Stimulated activated CD8-positive, alpha-beta memory T cell treated with anti-CD3 and anti-CD28 coated beads, Interleukin-4, amount 100 ng/mL, for 48 hours (primary cell): ENCODE data around the gene TSLP.

ENCODE experiments used
- DNase-seq: peaks from one replicate; pipeline ENCODE4 v3.0.0-alpha.2; 2020

TSLP gene

DNA sequence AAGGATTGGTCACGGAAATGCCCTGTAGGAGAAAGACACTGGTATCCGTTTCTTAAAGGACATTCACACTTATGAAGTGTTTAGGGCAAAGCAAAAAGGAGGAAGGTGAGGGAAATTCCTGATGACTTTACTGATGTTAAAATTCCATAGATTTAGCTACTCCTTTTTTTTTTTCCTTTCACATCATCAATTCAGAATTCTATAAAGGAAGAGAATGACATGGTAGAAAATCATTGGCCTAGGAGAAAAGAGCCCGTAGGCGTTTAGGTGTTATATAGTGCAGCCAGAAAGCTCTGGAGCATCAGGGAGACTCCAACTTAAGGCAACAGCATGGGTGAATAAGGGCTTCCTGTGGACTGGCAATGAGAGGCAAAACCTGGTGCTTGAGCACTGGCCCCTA lies at the start of gene TSLP:
TSLP (plus strand) TSS at position 301 of the 400 bp plus-strand sequence. CDS start 178 bp downstream, outside the sequence.
- DNase-seq = no peak

DNA sequence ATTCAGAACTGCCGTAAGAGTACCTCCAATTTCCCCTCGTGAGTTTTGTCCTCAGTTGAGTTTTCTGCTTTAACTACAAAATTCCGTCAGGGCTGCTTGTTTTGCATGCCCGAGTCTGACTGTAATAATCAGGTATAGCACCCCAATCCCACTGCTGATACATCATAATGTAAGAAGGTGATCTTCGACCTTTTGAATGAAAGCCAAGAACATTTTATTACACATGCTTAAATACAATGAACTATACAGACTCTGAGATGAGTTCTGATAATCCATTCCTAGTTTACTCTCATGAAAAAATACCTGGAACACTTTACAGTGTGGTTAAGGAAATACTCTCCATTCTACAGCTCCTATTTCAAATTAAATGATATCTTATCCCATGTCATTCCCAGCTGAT lies 49.2 kb upstream of the TSLP start:
- no peak for DNase-seq

DNA sequence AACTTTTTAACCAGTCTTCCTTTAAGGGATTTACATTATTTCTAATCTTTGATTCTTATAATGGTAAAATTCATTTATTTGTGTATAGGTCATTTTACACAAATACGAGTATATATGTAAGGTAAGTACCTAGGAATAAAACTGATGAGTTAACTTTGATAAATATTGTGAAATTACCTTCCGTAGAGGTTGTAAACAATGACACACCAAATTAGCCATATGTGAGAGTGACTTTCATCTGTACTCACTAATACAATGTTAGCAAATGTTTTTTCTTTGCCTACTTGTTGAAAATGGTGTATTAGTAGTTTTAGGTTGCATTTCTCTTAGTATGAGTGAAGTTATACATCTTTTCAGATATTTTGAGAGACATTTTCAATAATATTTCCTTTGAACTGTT lies 42.6 kb upstream of the TSLP start:
- DNase-seq = no peak

DNA sequence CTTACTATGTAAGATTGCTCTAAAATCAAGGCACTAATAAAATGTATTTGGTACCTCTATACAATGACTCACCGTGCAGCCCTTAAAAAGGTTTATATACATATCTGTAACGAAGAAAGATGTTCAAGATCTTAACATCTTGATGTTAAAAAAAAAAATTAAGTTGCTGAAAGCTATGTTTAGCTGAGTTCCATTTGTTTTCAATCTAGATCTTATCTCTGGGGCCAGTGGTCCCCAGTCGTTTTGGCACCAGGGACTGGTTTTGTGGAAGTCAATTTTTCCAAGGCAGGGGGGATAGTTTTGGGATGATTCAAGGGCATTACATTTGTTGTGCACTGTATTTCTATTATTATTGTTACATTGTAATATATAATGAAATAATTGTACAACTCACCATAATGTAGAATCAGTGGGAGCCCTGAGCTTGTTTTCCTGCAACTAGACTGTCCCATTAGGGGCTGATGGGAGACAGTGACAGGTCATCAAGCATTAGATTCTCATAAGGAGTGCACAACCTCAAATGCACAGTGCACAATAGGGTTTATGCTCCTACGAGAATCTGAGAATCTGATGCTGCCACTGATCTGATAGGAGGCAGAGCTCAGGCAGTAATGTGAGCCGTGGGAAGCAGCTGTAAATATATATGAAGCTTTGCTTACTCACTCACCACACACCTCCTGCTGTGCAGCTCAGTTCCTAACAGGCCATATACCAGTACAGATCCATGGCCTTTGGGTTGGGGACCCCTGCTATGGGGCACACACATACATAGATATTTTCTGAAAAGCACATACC lies 27.6 kb upstream of the TSLP start:
- no peak for DNase-seq

DNA sequence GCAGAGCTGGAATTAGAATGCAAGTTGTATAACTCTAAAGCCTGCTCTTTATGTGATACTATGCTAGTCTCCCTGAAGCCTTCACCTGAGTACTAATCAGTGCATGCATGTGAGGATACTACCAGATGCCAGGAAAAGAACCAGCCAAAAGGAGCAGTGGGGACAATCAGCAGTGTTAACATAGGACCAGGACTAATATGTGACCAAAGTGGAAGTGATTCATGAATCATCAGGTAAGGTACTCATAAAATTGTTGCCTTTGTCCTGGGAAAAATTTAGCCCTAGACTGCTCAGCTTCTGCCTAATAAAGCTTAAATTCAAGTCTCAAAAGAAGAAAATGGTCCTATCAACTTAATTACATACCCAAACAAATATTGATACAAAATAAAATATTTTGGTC lies 13.4 kb upstream of the TSLP start:
- DNase-seq = no peak

DNA sequence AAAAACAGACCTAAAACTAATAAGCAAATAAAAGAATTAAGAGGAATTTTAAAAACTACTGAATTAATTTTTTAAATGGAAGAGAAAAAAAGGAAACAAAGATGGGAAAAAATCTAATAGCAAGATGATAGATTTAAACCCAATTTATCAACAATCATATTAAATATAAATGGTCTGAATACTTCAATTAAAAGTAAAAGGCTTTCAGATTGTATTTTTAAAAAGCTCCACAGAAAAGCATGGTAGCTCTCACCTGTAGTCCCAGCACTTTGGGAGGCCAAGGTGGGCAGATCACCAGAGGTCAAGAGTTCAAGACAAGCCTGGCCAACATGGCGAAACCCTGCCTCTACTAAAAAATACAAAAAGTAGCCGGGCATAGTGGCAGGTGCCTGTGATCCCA lies 11.3 kb upstream of the TSLP start:
- no peak for DNase-seq

DNA sequence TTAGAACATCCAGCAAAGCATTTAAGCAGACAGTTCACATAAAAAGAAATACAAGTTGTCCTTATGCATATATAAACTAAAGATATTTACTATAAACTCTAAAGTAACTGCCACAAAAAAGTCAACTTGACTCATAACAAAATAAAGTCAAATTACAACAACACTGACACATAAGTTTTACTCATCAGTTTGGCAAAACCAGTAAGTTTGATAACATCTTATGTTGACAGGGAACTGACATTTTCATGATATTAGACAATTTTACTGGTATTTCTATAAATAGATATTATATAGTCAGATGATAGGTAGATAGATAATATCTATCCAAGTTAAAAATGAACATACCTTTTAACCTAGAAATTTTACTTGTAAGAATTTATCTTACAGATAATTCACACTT lies 9.9 kb upstream of the TSLP start:
- DNase-seq = no peak

DNA sequence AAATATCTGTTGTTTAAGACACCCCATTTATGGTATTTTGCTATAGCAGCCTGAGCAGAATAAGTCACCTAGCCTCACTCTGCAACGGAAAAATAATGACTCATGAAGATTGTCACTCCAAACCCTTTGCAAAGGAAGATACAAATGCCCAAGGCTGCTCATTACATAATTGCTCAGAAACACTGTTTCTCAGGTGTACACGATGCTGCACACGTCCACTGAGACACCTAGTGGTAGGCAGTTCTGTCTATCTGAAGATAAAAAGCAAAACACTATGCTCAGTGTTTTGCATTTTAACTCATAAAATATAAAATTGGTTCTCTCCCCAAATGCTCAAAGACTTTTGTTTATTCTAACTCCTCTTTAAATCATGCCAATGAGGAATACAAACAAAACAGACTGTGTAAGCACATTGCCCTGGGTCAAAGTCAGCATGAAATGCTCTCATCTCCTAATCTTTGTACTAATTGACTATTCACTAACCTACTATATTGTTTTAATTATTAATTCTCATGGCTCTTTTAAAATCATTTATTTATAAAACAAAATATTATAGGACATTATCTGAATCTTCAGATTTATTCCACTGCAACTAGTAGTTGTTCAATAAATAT lies 7.7 kb upstream of the TSLP start:
- DNase-seq = no peak

DNA sequence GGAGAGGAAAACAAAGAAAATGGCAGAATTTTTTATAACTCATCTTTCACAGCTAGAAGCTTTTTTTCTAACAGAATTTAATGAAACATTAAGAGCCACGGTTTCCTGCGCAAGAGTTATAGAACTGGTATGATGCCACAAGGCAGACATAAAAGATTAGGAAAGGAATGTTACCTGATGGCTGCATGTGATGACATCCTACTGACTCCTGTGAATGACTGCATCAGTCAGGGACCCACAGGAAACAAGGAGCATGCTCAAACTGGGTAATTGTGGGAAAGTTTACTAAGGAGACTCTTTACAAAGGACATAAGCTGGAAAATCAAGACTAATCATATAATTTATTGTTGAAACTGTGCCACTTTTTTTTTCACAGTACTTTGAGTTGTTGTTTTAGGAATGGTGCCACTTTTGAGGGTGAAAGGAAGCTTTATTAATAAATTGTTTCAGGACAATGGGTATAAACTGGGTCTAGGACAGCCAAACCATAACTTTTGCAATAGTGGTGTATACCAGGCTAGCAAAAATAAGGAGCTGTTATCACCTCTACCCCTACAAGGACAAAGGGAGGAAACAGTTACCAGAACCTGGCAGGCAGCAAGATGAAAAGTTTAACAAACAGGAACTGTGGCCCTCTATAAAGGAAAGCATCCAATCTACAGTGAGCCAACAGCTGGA lies 5.1 kb upstream of the TSLP start:
- no peak for DNase-seq

DNA sequence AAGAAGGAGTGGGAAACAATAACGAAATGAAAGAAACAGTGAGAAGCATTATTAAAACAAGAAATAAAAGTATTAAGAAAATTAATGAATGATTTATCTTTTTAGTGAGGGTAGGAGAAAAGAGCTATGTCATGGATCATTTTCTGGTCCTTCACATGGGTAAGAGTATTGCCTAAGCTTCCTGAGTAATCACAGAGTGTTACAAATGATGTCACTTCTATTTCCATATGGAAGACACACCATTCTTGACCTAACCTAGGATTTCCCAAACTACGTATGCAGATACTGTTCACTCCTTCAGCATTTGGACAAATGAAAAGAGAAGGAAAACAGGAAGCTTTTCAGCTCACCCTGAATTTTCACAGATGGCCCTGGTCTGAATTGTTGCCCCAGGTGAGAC lies 3.3 kb upstream of the TSLP start:
- DNase-seq = no peak

DNA sequence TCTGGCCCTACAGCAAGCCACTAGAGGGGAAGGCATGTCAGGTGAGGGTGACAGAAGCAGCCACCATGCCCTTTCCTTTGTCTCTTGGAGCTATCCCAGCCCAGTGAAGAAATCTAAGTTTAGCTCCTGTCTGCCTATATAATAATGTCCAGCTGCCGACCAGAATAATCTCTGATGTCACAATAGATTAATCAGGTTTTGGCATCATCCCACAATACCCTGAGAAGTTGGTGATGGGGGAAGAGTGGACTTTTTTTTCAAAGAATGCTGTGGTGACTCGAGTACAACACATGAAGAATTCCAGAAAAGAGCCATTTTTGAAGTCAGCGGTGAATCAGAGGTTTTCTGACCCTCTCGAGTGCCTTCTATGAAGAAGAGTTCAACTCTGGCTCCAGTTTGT lies 1.7 kb upstream of the TSLP start:
- DNase-seq = no peak

DNA sequence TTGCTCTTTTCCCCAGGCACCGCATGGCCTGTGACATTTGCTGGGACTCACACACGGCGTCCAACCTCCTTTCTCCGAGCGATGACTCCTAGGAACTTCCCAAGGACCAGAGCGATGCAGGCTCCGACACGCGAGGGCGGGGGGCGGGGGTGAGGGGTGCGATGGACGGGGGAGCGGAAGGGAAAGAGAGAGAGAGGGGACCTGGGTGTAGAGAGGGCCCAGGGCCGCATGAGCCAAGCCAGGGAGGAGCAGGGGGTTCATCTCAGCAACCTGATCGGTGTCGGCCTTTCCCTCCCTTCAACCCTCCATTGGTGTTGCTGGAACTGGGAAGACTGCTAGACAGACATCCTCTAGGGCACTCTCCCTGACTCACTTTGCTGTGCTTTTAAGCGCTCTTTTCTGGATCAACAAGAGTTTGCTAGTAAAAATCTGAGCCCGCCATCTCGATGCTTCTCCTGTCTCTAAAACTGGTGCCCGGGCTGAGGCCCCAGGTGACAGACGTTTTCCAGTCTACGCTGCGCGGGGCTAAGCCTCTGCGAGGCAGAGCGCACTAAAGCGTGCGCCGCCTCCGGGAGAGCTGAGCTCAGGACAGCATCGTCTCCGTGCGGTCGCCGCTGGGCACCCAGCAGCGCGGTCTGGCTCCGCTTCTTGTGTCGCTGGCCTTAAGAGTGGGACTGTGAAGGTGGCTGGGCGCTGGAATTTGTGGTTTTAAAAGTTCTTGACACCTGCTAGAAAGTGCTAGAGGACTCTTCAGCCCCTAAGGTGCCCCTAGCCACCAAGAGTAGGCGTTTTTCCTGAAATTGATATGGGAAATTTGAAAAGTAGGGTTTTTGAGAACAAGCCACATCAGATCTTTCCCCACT lies 1.0 kb upstream of the TSLP start:
- DNase-seq = peak; percentile 63

DNA sequence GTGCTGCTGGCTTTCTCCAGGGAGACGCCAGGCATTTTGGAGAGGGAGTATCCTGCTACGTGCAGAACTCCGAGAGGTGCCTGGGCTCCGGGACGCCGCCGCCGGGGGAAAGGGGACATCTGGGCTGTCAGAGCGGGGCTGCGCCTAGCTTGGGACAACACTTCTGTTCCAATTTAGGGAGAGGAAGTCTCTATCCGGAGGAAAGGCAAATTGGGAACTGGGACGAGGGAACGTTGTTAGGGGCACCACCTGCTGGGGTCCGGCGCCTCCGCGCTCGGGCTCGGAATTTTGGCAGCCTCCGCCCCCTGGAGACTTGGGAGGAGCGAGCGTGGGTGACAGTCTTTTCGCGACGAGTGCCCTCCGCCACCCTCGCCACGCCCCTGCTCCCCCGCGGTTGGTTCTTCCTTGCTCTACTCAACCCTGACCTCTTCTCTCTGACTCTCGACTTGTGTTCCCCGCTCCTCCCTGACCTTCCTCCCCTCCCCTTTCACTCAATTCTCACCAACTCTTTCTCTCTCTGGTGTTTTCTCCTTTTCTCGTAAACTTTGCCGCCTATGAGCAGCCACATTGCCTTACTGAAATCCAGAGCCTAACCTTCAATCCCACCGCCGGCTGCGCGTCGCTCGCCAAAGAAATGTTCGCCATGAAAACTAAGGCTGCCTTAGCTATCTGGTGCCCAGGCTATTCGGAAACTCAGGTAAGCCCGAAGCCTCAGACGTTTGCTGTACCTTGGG lies 1.6 kb downstream of the TSLP start:
- DNase-seq = peak; percentile 81

DNA sequence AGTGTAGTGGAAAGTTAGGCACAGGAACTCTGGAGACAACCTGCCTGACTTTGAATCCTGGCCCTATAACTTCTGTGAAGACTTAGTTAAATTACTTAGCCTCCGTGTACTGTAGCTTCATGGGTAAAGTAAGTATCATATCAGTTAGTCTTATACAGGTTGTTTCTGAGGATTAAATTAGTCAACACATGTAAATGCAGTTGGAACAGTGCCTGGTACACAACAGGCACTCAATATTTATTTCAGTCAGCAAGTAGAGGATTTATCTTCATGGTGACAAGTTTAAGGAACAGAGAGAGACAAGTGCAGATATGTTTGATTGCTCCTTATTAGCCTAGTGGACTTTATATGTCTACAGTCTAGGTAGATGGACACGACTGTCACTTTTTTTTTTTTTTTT lies 2.7 kb downstream of the TSLP start:
- no peak for DNase-seq

DNA sequence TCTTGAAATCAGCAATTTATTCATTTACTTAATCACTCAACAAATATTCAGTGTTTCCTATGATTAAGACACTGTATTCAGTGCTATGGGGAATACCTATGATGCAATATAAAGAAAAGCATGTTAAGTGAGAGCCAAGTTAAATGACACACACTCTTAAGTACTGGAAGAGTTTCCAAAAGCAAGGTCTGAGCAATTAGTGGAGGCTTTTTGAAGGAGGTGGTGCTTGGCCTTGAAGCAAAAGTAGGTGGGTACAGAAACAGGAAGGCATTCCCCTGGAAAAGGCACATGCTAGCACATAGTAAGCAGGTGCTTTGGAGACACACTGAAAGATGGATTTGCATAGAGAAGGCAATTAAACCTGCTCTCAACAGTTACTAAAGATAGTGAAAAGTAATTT lies 4.0 kb downstream of the TSLP start:
- no peak for DNase-seq

DNA sequence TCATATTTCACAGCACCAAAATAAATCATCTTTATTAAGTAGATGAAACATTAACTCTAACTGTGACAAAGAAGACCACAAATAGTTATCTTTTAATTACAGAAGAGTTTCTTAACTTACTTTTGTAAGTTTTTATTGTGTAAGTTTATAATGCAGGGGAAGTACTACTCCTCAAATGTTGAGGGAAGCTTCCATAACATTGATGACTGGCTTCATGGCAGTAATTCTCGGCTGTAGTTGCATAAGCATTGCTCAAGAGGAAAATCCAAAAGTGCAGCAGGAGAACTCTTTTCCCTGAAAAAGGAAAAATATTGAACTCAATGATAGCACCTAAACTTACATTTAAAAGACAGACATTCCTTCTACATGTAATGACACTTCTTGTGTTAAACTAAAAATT lies 4.6 kb downstream of the TSLP start:
- no peak for DNase-seq

DNA sequence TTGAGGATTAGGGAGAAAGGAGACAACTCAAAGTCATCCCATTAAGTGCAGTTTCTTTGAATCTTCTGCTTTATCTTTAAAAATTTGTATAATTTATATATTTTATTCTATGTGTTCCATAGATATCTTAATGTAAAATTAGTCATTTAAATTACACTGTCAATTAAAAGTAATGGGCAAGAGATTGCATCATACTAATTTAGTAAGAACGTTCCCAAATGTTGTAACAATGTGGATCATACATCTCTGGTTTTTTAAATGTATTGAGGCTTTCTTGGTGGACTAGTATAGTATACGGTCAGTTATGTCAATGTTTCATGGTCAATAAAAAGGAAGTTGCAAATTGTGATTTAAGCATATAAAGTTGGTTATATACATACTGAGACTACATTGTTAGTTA lies 6.2 kb downstream of the TSLP start:
- no peak for DNase-seq

DNA sequence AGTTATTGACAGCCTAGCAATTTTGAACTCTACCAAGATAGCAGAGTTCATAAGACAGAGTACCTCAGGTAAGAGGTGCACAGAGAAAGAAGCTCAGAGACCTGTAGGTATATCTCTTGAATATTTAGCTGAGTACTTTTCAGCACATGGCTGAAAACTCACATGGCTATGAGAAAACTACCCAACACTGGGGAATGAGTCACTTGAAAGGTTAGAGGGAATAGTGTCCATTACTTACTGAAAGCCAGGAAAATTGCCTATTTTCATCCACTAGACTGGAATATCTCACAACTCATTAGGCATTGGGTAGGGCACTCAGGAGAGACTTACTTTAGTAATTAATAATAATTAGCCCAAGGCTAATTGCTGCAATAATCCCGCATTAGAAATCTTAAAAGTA lies 8.3 kb downstream of the TSLP start:
- DNase-seq = no peak

DNA sequence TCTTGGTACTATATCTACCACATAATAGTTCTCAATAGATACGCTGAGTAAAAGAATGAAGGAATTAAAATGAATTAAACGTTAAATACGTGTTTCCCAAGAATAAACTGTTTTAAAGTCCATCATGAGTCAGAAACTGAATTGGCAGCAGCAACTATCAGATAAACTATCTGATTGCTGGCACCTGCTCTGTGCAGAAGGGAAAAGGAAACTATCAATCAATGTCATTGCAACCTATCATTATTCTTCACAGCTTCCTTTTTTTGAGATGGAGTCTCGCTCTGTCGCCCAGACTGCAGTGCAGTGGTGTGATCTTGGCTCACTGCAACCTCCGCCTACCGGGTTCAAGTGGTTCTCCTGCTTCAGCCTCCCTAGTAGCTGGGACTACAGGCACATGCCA lies 11.8 kb downstream of the TSLP start:
- no peak for DNase-seq

DNA sequence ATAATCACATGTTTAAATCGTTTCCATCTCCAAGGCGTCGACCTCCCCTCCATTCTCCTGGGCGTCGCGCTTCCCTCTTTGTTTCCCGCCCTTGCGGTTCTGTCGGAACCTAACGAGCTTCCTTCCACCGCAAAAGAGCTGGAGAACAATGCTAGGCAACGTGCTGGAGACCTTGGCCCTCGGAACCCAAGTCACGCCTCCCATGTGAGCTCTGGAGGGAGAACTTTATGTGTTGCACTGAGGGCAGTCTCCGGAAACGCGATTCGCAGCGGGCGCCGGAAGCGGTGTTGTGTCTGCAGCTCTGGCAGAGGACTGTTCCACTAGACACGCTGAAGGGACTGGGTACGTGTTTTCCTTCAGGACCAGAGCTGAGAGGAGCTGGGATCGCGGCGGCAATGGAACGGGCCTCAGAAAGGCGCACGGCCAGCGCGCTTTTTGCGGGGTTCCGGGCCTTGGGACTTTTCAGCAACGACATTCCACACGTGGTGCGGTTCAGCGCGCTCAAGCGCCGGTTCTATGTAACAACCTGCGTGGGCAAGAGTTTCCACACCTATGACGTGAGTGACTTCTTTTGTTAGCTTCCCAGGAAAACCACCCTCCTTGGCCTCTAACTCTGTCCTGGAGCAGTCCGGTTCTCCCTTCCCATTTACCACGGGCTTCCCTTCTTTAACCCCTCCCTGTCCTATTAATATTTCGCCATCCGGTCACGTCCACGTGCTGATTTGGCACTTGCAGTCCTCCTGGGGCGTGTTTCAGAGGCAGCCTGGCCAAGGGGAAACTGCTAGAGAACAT lies 20.7 kb downstream of the TSLP start, which contains the start of gene WDR36:
WDR36 (plus strand) TSS at position 287 of the 792 bp plus-strand sequence; CDS start at position 396, 109 bp downstream.
- DNase-seq = peak; percentile 93

DNA sequence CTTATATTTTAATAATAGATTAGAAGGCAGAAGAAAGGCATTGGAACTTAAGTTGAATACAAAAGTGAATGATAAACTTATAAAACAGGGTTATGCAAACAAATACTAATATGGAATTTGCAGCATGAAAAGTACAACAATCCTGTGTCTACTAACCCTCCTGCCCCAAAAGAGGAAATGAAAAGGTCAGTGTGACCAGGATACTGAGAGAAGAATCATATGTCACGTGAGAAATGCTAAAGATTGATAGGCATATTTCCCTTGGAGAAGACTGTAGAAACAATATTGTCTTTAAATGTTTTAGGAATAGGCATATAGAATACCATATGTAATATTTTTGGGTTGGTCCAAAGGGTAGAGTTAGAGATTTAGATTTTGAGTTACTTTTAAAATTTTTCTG lies 24.5 kb downstream of the TSLP start:
- DNase-seq = no peak
